ENCODE results near the gene CCDC30. TPM values are rescaled to one million over a fixed set of nuclear protein-coding genes. Genes with fewer than 3 reads are reported as not detected.

CCDC30 gene
- total and polyA plus RNA-seq, 9 of the 15 experiments (the other 6 are each of a cell fraction or from before 2014, with no cell fraction given) = 0.05 to 0.91 (median 0.24) TPM

- TF ChIP-seq RREB1 (CRISPR knock-in tag; IDR thresholded peaks at IDR 0.05) = no peak
- TF ChIP-seq, protein P1, sequence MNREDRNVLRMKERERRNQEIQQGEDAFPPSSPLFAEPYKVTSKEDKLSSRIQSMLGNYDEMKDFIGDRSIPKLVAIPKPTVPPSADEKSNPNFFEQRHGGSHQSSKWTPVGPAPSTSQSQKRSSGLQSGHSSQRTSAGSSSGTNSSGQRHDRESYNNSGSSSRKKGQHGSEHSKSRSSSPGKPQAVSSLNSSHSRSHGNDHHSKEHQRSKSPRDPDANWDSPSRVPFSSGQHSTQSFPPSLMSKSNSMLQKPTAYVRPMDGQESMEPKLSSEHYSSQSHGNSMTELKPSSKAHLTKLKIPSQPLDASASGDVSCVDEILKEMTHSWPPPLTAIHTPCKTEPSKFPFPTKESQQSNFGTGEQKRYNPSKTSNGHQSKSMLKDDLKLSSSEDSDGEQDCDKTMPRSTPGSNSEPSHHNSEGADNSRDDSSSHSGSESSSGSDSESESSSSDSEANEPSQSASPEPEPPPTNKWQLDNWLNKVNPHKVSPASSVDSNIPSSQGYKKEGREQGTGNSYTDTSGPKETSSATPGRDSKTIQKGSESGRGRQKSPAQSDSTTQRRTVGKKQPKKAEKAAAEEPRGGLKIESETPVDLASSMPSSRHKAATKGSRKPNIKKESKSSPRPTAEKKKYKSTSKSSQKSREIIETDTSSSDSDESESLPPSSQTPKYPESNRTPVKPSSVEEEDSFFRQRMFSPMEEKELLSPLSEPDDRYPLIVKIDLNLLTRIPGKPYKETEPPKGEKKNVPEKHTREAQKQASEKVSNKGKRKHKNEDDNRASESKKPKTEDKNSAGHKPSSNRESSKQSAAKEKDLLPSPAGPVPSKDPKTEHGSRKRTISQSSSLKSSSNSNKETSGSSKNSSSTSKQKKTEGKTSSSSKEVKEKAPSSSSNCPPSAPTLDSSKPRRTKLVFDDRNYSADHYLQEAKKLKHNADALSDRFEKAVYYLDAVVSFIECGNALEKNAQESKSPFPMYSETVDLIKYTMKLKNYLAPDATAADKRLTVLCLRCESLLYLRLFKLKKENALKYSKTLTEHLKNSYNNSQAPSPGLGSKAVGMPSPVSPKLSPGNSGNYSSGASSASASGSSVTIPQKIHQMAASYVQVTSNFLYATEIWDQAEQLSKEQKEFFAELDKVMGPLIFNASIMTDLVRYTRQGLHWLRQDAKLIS (CRISPR knock-in tag; IDR thresholded peaks at IDR 0.05) = no peak
- no peak for TF ChIP-seq TGIF2 (CRISPR knock-in tag; IDR thresholded peaks at IDR 0.05)
- TF ChIP-seq ZNF134 (CRISPR knock-in tag; conservative IDR thresholded peaks at IDR 0.05) = no peak
- TF ChIP-seq, protein P2, sequence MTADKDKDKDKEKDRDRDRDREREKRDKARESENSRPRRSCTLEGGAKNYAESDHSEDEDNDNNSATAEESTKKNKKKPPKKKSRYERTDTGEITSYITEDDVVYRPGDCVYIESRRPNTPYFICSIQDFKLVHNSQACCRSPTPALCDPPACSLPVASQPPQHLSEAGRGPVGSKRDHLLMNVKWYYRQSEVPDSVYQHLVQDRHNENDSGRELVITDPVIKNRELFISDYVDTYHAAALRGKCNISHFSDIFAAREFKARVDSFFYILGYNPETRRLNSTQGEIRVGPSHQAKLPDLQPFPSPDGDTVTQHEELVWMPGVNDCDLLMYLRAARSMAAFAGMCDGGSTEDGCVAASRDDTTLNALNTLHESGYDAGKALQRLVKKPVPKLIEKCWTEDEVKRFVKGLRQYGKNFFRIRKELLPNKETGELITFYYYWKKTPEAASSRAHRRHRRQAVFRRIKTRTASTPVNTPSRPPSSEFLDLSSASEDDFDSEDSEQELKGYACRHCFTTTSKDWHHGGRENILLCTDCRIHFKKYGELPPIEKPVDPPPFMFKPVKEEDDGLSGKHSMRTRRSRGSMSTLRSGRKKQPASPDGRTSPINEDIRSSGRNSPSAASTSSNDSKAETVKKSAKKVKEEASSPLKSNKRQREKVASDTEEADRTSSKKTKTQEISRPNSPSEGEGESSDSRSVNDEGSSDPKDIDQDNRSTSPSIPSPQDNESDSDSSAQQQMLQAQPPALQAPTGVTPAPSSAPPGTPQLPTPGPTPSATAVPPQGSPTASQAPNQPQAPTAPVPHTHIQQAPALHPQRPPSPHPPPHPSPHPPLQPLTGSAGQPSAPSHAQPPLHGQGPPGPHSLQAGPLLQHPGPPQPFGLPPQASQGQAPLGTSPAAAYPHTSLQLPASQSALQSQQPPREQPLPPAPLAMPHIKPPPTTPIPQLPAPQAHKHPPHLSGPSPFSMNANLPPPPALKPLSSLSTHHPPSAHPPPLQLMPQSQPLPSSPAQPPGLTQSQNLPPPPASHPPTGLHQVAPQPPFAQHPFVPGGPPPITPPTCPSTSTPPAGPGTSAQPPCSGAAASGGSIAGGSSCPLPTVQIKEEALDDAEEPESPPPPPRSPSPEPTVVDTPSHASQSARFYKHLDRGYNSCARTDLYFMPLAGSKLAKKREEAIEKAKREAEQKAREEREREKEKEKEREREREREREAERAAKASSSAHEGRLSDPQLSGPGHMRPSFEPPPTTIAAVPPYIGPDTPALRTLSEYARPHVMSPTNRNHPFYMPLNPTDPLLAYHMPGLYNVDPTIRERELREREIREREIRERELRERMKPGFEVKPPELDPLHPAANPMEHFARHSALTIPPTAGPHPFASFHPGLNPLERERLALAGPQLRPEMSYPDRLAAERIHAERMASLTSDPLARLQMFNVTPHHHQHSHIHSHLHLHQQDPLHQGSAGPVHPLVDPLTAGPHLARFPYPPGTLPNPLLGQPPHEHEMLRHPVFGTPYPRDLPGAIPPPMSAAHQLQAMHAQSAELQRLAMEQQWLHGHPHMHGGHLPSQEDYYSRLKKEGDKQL (CRISPR knock-in tag; IDR thresholded peaks at IDR 0.05; ENCODE audit: borderline replicate concordance) = no peak
- no peak for TF ChIP-seq NBN (IDR thresholded peaks at IDR 0.05; ENCODE audit: low read depth)
- TF ChIP-seq ZNF133 (CRISPR knock-in tag; IDR thresholded peaks at IDR 0.05) = no peak
- no peak for TF ChIP-seq ZFP30 (CRISPR knock-in tag; IDR thresholded peaks at IDR 0.05; ENCODE audit: borderline replicate concordance)
- no peak for TF ChIP-seq FOS (IDR thresholded peaks at IDR 0.05; ENCODE audit: extremely low read depth, insufficient read length)
These were observed 6.9 kb upstream of the CCDC30 start, which contains the start of the genes PPCS and ZMYND12 (continued) for GRCh38 chr1:42456010-42456753.
